NB4 (cell line): ENCODE measurements around the gene CHMP1A.

Source experiments
- DNase-seq: peaks from one replicate; pipeline ENCODE4 v3.0.0; 2010; ENCODE audit warnings: low read depth
- H3K4me3 ChIP-seq: one replicate; pipeline ENCODE4 v1.5.1; 2011; ENCODE audit warnings: mild to moderate bottlenecking, low read depth, low read length, moderate library complexity
- CTCF ChIP-seq: IDR thresholded peaks from one replicate; pipeline ENCODE4 v1.5.1; 2012; ENCODE audit warnings: low read depth, low read length
- MAX ChIP-seq: IDR thresholded peaks from 2 replicates; pipeline ENCODE4 v1.6.1; 2011; ENCODE audit warnings: low read depth, low read length
- MYC ChIP-seq: IDR thresholded peaks from 2 replicates; pipeline ENCODE4 v1.6.1; 2011; ENCODE audit warnings: low read depth, low read length
- POLR2A ChIP-seq: IDR thresholded peaks from 2 replicates; pipeline ENCODE4 v1.6.1; 2011; ENCODE audit warnings: mild to moderate bottlenecking; ENCODE audit not compliant: insufficient read length; ENCODE audit errors: extremely low read depth

CHMP1A gene

GRCh38 chr16:89604764-89605163 lies 52.7 kb downstream of the CHMP1A start:
- no peak overlapping the region for H3K4me3 ChIP-seq
- DNase-seq = no peak

GRCh38 chr16:89602952-89603590 lies 54.4 kb downstream of the CHMP1A start:
- H3K4me3 ChIP-seq = no peak overlapping the region
- no peak for TF ChIP-seq CTCF
- 0 out of 2 replicates have a peak, but pooled peaks have one; percentile 30 for TF ChIP-seq MAX
- TF ChIP-seq POLR2A = no peak
- TF ChIP-seq MYC = no peak
- DNase-seq = no peak

More at GRCh38 chr16:89604764-89605163, 52.7 kb downstream of the CHMP1A start:
- TF ChIP-seq MYC = no peak
- no peak for TF ChIP-seq POLR2A
- TF ChIP-seq MAX = no peak
- TF ChIP-seq CTCF = no peak

- DNase-seq = peak; percentile 88
- TF ChIP-seq MAX (no peak; the same call in 1 of the 2 replicates), POLR2A (no peak), CTCF (no peak), MYC (no peak)
- no peak overlapping the region for H3K4me3 ChIP-seq
Observed at GRCh38 chr16:89602273-89602951, 55.1 kb downstream of the CHMP1A start.

- no peak for DNase-seq
- TF ChIP-seq MYC (no peak), POLR2A (no peak), CTCF (no peak), MAX (no peak)
- H3K4me3 ChIP-seq = no peak overlapping the region
Observed at GRCh38 chr16:89601906-89602272, 55.6 kb downstream of the CHMP1A start.

GRCh38 chr16:89600956-89601355 lies 56.6 kb downstream of the CHMP1A start:
- no peak for DNase-seq
- no peak overlapping the region for H3K4me3 ChIP-seq
- TF ChIP-seq POLR2A (no peak), MYC (no peak), CTCF (no peak), MAX (no peak)
